Measurements from ENCODE around the gene CCDC50. TPM values are rescaled to one million over a fixed set of nuclear protein-coding genes. Genes with fewer than 3 reads are reported as not detected.

Gene CCDC50
- total and polyA plus RNA-seq, 2 of the 8 experiments (the other 6 are each of a cell fraction or from before 2014, with no cell fraction given): 7.3 to 19.2 TPM

DNA sequence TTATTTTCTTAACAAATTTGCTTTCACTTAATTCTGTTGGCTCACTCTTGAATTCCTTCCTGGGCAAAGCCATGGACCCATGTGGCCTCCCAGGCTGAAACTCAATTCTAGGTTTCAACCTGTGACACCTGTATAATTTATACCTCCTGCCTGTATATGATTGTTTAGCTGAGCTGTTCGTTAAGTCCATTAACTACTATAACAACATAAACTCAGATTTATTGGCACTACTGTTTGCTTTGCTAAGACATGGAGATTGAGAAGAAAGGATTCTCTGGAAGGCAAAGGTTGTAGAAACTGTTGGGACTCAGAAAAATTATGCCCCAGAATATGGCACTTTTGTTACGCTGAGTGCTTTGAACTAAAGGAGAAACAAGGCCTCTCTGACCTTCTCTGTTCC is 26.7 kb upstream of the CCDC50 start:
- Histone ChIP-seq H4K20me1 (replicated peaks in 1 of 2; ENCODE audit: control insufficient read depth in 1 of 2, insufficient read depth in 2 of 2, low read length in 2 of 2) (no peaks in the 10 kb centered on the region), H3K79me1 (ENCODE audit: low read depth, low read length) (no peaks in the 10 kb centered on the region), H2AFZ (ENCODE audit: low read length) (no peak overlapping the region), H2BK120ac (replicated peaks; ENCODE audit: low read depth, low read length) (no peak overlapping the region), H3K4me1 (replicated peaks in 1 of 4; ENCODE audit: control insufficient read depth in 3 of 4, insufficient read depth in 4 of 4, low read length in 3 of 4) (peaks cover 0 to 6% (median 3%) of the 10 kb centered on the region in 4 experiments; a peak in 3 of 7 replicates), H2AK5ac (ENCODE audit: low read depth, low read length) (no peak overlapping the region), H2BK12ac (ENCODE audit: low read depth, low read length) (no peak overlapping the region), H3K23me2 (ENCODE audit: low read depth, low read length) (no peaks in the 10 kb centered on the region), H3K56ac (replicated peaks; ENCODE audit: insufficient read length, low read depth, low read length) (no peak overlapping the region), H3K9me3 (ENCODE audit: insufficient read depth in 2 of 2, low read depth in 1 of 2, low read length in 1 of 2) (no peaks in the 10 kb centered on the region), H3K36me3 (ENCODE audit: control insufficient read depth in 2 of 4, insufficient read depth in 4 of 4, low read length in 3 of 4) (no peaks in the 10 kb centered on the region), H4K8ac (ENCODE audit: extremely low read depth, insufficient read depth, low read length) (no peak overlapping the region), H2BK20ac (ENCODE audit: low read length) (no peak overlapping the region), H4K91ac (replicated peaks; ENCODE audit: insufficient read length, low read length) (no peak overlapping the region), H3K4ac (replicated peaks; ENCODE audit: insufficient read length, low read depth, low read length) (no peak overlapping the region), H3K4me3 (ENCODE audit: extremely low read depth in 1 of 4, insufficient read depth in 2 of 4, low read depth in 3 of 4, low read length in 4 of 4) (no peak overlapping the region), H2BK5ac (ENCODE audit: low read depth, low read length) (no peak overlapping the region), H3K79me2 (ENCODE audit: control insufficient read depth in 1 of 2, insufficient read depth in 2 of 2, low read length in 2 of 2) (no peaks in the 10 kb centered on the region), H3K18ac (ENCODE audit: extremely low read depth, low read length) (no peak overlapping the region), H3K4me2 (ENCODE audit: insufficient read depth in 1 of 2, low read depth in 2 of 2, low read length in 2 of 2) (no peak overlapping the region), H3K14ac (ENCODE audit: insufficient read length) (no peak overlapping the region), H3K9ac (replicated peaks in 1 of 4; ENCODE audit: extremely low read depth in 1 of 4, low read depth in 3 of 4, low read length in 3 of 4) (no peak overlapping the region), H3K27ac (ENCODE audit: low read depth, low read length) (no peak overlapping the region), H4K5ac (ENCODE audit: insufficient read length, low read depth, low read length) (no peak overlapping the region), H2BK15ac (ENCODE audit: low read length) (no peak overlapping the region), H3K23ac (ENCODE audit: insufficient read length) (no peak overlapping the region), H3K27me3 (replicated peaks in 1 of 4; ENCODE audit: control insufficient read depth in 3 of 4, extremely low read depth in 1 of 4, insufficient read depth in 3 of 4, low read length in 3 of 4) (no peaks in the 10 kb centered on the region)
- FAIRE-seq (no peak), DNase-seq (ENCODE audit: low read depth in 1 of 2, low spot score in 2 of 2) (no peak)
- WGBS, 2 experiments (ENCODE audit: extremely low coverage in 1 of 2, insufficient coverage in 1 of 2, insufficient read length in 1 of 2, insufficient replicate concordance in 2 of 2, low coverage in 1 of 2, low lambda C conversion rate in 2 of 2, missing lambda C conversion rate in 1 of 2): 90% methylated on average over 2 of the region's 2 CpGs; no CpG with 5 or more reads in 1 of the 2 experiments
- ChIA-PET CTCF (ENCODE audit: partially characterized antibody) (no interaction called here), POLR2A (ENCODE audit: partially characterized antibody) (no interaction called here)
- no peak for TF ChIP-seq SP2 (IDR thresholded peaks at IDR 0.05; ENCODE audit: low read length)

All from H1 (cell line).